Measurements from ENCODE around the gene NDUFA7. TPM values are rescaled to one million over a fixed set of nuclear protein-coding genes. Genes with fewer than 3 reads are reported as not detected.
"Not testable (repeated sequence)": the region's sequence is repeated elsewhere in the genome, so short reads cannot be mapped to it uniquely, and the experiment has no call there.

The NDUFA7 gene
- total RNA-seq, 4 donors from 2014 or later: 14.5 to 44.2 (median 33.1) TPM

- ATAC-seq (ENCODE audit: low FRiP score) (peak; percentile 54), DNase-seq (ENCODE audit: low spot score) (peak; percentile 58)
- TF ChIP-seq CTCF (IDR thresholded peaks at IDR 0.05): no peak
These were observed 42.9 kb upstream of the NDUFA7 start, which contains the start of gene ANGPTL4 for GRCh38 chr19:8363803-8364771. ANGPTL4 (plus strand) TSS chr19:8364155; CDS start chr19:8364322, 167 bp downstream.

GRCh38 chr19:8361921-8362793 is 41.0 kb upstream of the NDUFA7 start:
- DNase-seq (ENCODE audit: low spot score): peak; percentile 93
- ATAC-seq (ENCODE audit: low FRiP score): peak; percentile 86
- no peak for TF ChIP-seq CTCF (IDR thresholded peaks at IDR 0.05)

GRCh38 chr19:8360196-8360595 is 39.0 kb upstream of the NDUFA7 start:
- TF ChIP-seq CTCF (IDR thresholded peaks at IDR 0.05): no peak
- DNase-seq (ENCODE audit: low spot score) (no peak), ATAC-seq (ENCODE audit: low FRiP score) (no peak)

- ATAC-seq (ENCODE audit: low FRiP score): no peak
- no peak for DNase-seq (ENCODE audit: low spot score)
- no peak for TF ChIP-seq CTCF (IDR thresholded peaks at IDR 0.05)
These were observed 37.8 kb upstream of the NDUFA7 start for GRCh38 chr19:8358948-8359347.

- DNase-seq (ENCODE audit: low spot score) (no peak), ATAC-seq (ENCODE audit: low FRiP score) (no peak)
- TF ChIP-seq CTCF (IDR thresholded peaks at IDR 0.05): no peak
These were observed 35.9 kb upstream of the NDUFA7 start for GRCh38 chr19:8357007-8357521.

- ATAC-seq (ENCODE audit: low FRiP score) (peak; percentile 91), DNase-seq (ENCODE audit: low spot score) (peak; percentile 47)
- no peak for TF ChIP-seq CTCF (IDR thresholded peaks at IDR 0.05)
These were observed 34.6 kb upstream of the NDUFA7 start for GRCh38 chr19:8355631-8356402.

GRCh38 chr19:8352845-8353244 is 31.7 kb upstream of the NDUFA7 start:
- DNase-seq (ENCODE audit: low spot score); ATAC-seq (ENCODE audit: low FRiP score): not testable (repeated sequence)
